CD14-positive monocyte (primary cell): ENCODE measurements around the gene UPK1B. TPM values are rescaled to one million over a fixed set of nuclear protein-coding genes. Genes with fewer than 3 reads are reported as not detected.

Experiments
- DNase-seq, 3 donors: peaks; one replicate each; pipeline ENCODE4 v3.0.0-alpha.2; 2011 to 2022
- H2AFZ ChIP-seq: 2 replicates; pipeline ENCODE4 v1.6.0; 2012; ENCODE audit warnings: mild to moderate bottlenecking, low read depth, low read length, inconsistent platforms; ENCODE audit not compliant: insufficient read depth, poor library complexity, severe bottlenecking
- H3K27ac ChIP-seq, 2 donors: 1 replicate in 1 of 2; 2 replicates in 1 of 2; pipeline ENCODE4 v1.5.1; 2012 to 2013; ENCODE audit warnings: low read length in 2 of 2, control low read depth in 1 of 2, inconsistent platforms in 1 of 2, low read depth in 1 of 2, mild to moderate bottlenecking in 1 of 2
- H3K27me3 ChIP-seq, 2 donors: one replicate each; pipeline versions ENCODE4 v1.6.0 to v1.6.1; 2011 to 2013; ENCODE audit warnings: low read length in 2 of 2; ENCODE audit not compliant: control insufficient read depth in 2 of 2, insufficient read depth in 2 of 2
- H3K36me3 ChIP-seq, 2 donors: replicated peaks in 1 of 2; 1 replicate in 1 of 2; 2 replicates in 1 of 2; pipeline versions ENCODE4 v1.5.1 to v1.6.1; 2012 to 2013; ENCODE audit warnings: low read length in 2 of 2, control low read depth in 1 of 2, inconsistent platforms in 1 of 2, mild to moderate bottlenecking in 1 of 2; ENCODE audit not compliant: insufficient read depth in 2 of 2, control insufficient read depth in 1 of 2
- H3K4me1 ChIP-seq, 2 donors: 1 replicate in 1 of 2; 2 replicates in 1 of 2; pipeline versions ENCODE4 v1.5.1 to v1.6.1; 2012 to 2013; ENCODE audit warnings: low read length in 2 of 2, control low read depth in 1 of 2, inconsistent platforms in 1 of 2, mild to moderate bottlenecking in 1 of 2, moderate library complexity in 1 of 2; ENCODE audit not compliant: insufficient read depth in 2 of 2, control insufficient read depth in 1 of 2
- H3K4me2 ChIP-seq: replicated peaks from 2 replicates; pipeline ENCODE3; 2012; ENCODE audit warnings: low read length, moderate library complexity, mild to moderate bottlenecking; ENCODE audit not compliant: poor library complexity, severe bottlenecking; ENCODE audit errors: extremely low read depth
- H3K4me3 ChIP-seq, 3 experiments: fragments of 200-600 bp in 1 of 3; sonication (generic) in 1 of 3; replicated peaks in 1 of 3; 1 replicate in 2 of 3; 2 replicates in 1 of 3; pipeline ENCODE4 v1.5.1; 2011 to 2013; ENCODE audit warnings: low read length in 3 of 3, mild to moderate bottlenecking in 3 of 3, control low read depth in 2 of 3, low read depth in 2 of 3, inconsistent platforms in 1 of 3, moderate library complexity in 1 of 3
- H3K79me2 ChIP-seq: 2 replicates; pipeline ENCODE4 v1.6.0; 2012; ENCODE audit warnings: mild to moderate bottlenecking, control low read depth, inconsistent platforms, low read length, moderate library complexity; ENCODE audit not compliant: insufficient read depth
- H3K9ac ChIP-seq: 2 replicates; pipeline ENCODE4 v1.6.0; 2017; ENCODE audit warnings: low read length, mild to moderate bottlenecking; ENCODE audit not compliant: insufficient read depth, poor library complexity, severe bottlenecking
- H3K9me3 ChIP-seq, 2 donors: replicated peaks in 1 of 2; 1 replicate in 1 of 2; 2 replicates in 1 of 2; pipeline versions ENCODE4 v1.5.1 to v1.6.1; 2012 to 2013; ENCODE audit warnings: low read length in 2 of 2, control low read depth in 1 of 2; ENCODE audit not compliant: control insufficient read depth in 1 of 2, insufficient read depth in 1 of 2
- H4K20me1 ChIP-seq: 2 replicates; pipeline ENCODE4 v1.6.0; 2012; ENCODE audit warnings: mild to moderate bottlenecking, low read length, control low read depth, moderate library complexity; ENCODE audit not compliant: insufficient read depth
- H3K27ac Mint-ChIP-seq, 7 donors: one replicate each; pipeline ENCODE4 v1.8.0; 2020; ENCODE audit warnings: mild to moderate bottlenecking in 7 of 7, mixed read lengths in 7 of 7, moderate library complexity in 6 of 7, inconsistent platforms in 2 of 7
- H3K27me3 Mint-ChIP-seq, 3 donors: one replicate each; pipeline ENCODE4 v1.8.0; 2021 to 2022; ENCODE audit warnings: low read depth in 3 of 3, mild to moderate bottlenecking in 3 of 3, mixed read lengths in 3 of 3, moderate library complexity in 3 of 3, inconsistent platforms in 1 of 3
- H3K36me3 Mint-ChIP-seq, 2 donors: one replicate each; pipeline ENCODE4 v1.8.0; 2020; ENCODE audit warnings: mixed read lengths in 2 of 2, inconsistent platforms in 1 of 2, mild to moderate bottlenecking in 1 of 2
- H3K4me1 Mint-ChIP-seq: one replicate; pipeline ENCODE4 v1.8.0; 2020; ENCODE audit warnings: mild to moderate bottlenecking, mixed read lengths
- H3K4me3 Mint-ChIP-seq, 2 donors: one replicate each; pipeline ENCODE4 v1.8.0; 2020; ENCODE audit warnings: mild to moderate bottlenecking in 2 of 2, mixed read lengths in 2 of 2, moderate library complexity in 1 of 2
- H3K9me3 Mint-ChIP-seq, 7 donors: one replicate each; pipeline ENCODE4 v1.8.0; 2020 to 2022; ENCODE audit warnings: mixed read lengths in 7 of 7, mild to moderate bottlenecking in 6 of 7, moderate library complexity in 6 of 7, inconsistent platforms in 2 of 7
- CTCF ChIP-seq: fragments of 200-600 bp; IDR thresholded peaks from one replicate; pipeline ENCODE4 v1.8.0; 2022; ENCODE audit warnings: antibody characterized with exemption, mild to moderate bottlenecking
- WGBS: methylation state at CpG from one replicate; pipeline ENCODE4 v1.1.5; 2013; ENCODE audit warnings: missing lambda C conversion rate; ENCODE audit not compliant: insufficient coverage; 5-methylcytosine and 5-hydroxymethylcytosine counted together
- intact Hi-C, 2 donors: fragments of 100-400 bp; cut with micrococcal nuclease; formaldehyde crosslinking; loops; one replicate each; pipeline versions ENCODE4 v1.15.0 to v1.15.1; 2023
- polyA plus RNA-seq, 3 donors: library from polyadenylated mRNA; depleted of rRNA in 1 of 3; unstranded in 2 of 3; stranded (reverse) in 1 of 3; fragments of 300-500 nt in 2 of 3; fragments of >200 nt in 1 of 3; fragmentation: Illumina TruSeq in 2 of 3; gene quantifications; 1 replicate in 2 of 3; 2 replicates in 1 of 3; pipeline ENCODE4 v1.2.3, GENCODE V29; 2012 to 2021

The UPK1B gene
- polyA plus RNA-seq, 3 donors, result not detected

GRCh38 chr3:119225121-119225520 is 51.7 kb downstream of the UPK1B start:
- no peaks in the 10 kb centered on the region for H3K4me1 Mint-ChIP-seq
- H3K27me3 ChIP-seq, result no peaks in the 10 kb centered on the region
- no peaks in the 10 kb centered on the region for H3K9me3 Mint-ChIP-seq
- H3K4me3 Mint-ChIP-seq, result no peak overlapping the region
- no peak for DNase-seq
- TF ChIP-seq CTCF, result no peak
- H3K9me3 ChIP-seq, result no peaks in the 10 kb centered on the region
- intact Hi-C loops, result no loop called here
- H3K27ac Mint-ChIP-seq, result no peak overlapping the region
- no peaks in the 10 kb centered on the region for H3K27me3 Mint-ChIP-seq
- H3K4me3 ChIP-seq, result no peak overlapping the region
- WGBS, result no CpG with 5 or more reads among the region's 3 CpGs
- H3K27ac ChIP-seq, result no peak overlapping the region
- H3K4me2 ChIP-seq, result no peak overlapping the region
- H2AFZ ChIP-seq, result no peak overlapping the region
- H3K4me1 ChIP-seq, result no peaks in the 10 kb centered on the region
- H3K36me3 ChIP-seq, result peaks cover 54 to 96% of the 10 kb centered on the region in 2 donors
- H3K36me3 Mint-ChIP-seq, result peaks cover 82 to 87% of the 10 kb centered on the region in 2 donors
- H4K20me1 ChIP-seq, result no peaks in the 10 kb centered on the region
- H3K79me2 ChIP-seq, result no peaks in the 10 kb centered on the region
- no peak overlapping the region for H3K9ac ChIP-seq

GRCh38 chr3:119227070-119227850 is 53.9 kb downstream of the UPK1B start:
- H3K9me3 ChIP-seq, result no peaks in the 10 kb centered on the region
- no peak overlapping the region for H3K9ac ChIP-seq
- intact Hi-C loops, result no loop called here
- no peaks in the 10 kb centered on the region for H3K27me3 ChIP-seq
- no peak for DNase-seq
- H3K9me3 Mint-ChIP-seq, result no peaks in the 10 kb centered on the region
- TF ChIP-seq CTCF, result no peak
- H3K4me3 ChIP-seq, result no peak overlapping the region
- no peaks in the 10 kb centered on the region for H3K4me1 Mint-ChIP-seq
- no peaks in the 10 kb centered on the region for H3K79me2 ChIP-seq
- no peaks in the 10 kb centered on the region for H4K20me1 ChIP-seq
- no peak overlapping the region for H2AFZ ChIP-seq
- H3K27me3 Mint-ChIP-seq, result no peaks in the 10 kb centered on the region
- no peak overlapping the region for H3K4me2 ChIP-seq
- peaks cover 50 to 92% of the 10 kb centered on the region in 2 donors for H3K36me3 ChIP-seq
- no peak overlapping the region for H3K27ac ChIP-seq
- 100% methylated on average over 4 of the region's 6 CpGs for WGBS
- H3K4me1 ChIP-seq, result no peaks in the 10 kb centered on the region
- H3K27ac Mint-ChIP-seq, result no peak overlapping the region
- H3K4me3 Mint-ChIP-seq, result no peak overlapping the region
- peaks cover 76 to 78% of the 10 kb centered on the region in 2 donors for H3K36me3 Mint-ChIP-seq
